T-helper 17 cell (primary cell): ENCODE results near the gene YJU2. TPM values are rescaled to one million over a fixed set of nuclear protein-coding genes. Genes with fewer than 3 reads are reported as not detected.
"Not testable (repeated sequence)": the region's sequence is repeated elsewhere in the genome, so short reads cannot be mapped to it uniquely, and the experiment has no call there.

ENCODE experiments used
- ATAC-seq: fragments of 150-1000 bp; cut with Tn5 transposase; 2 replicates; pipeline ENCODE4 v1.10.0; 2021; ENCODE audit warnings: mild to moderate bottlenecking, moderate library complexity
- DNase-seq, 3 donors: peaks; one replicate each; pipeline versions ENCODE4 v3.0.0 to v3.0.0-alpha.2; 2020 to 2021
- H3K9me3 ChIP-seq: one replicate; pipeline ENCODE4 v1.7.0; 2013; ENCODE audit warnings: low read length, mild to moderate bottlenecking; ENCODE audit not compliant: control insufficient read depth, poor library complexity, severe bottlenecking
- H3K27ac Mint-ChIP-seq: one replicate; pipeline ENCODE4 v1.8.0; 2022; ENCODE audit warnings: mild to moderate bottlenecking, moderate library complexity, mixed read lengths
- H3K27me3 Mint-ChIP-seq: one replicate; pipeline ENCODE4 v1.8.0; 2022; ENCODE audit warnings: mixed read lengths
- H3K36me3 Mint-ChIP-seq: one replicate; pipeline ENCODE4 v1.8.0; 2022; ENCODE audit warnings: low read depth, mixed read lengths
- H3K4me1 Mint-ChIP-seq: one replicate; pipeline ENCODE4 v1.8.0; 2022; ENCODE audit warnings: mild to moderate bottlenecking, mixed read lengths
- H3K4me3 Mint-ChIP-seq: one replicate; pipeline ENCODE4 v1.8.0; 2022; ENCODE audit warnings: mild to moderate bottlenecking, moderate library complexity, mixed read lengths
- total RNA-seq, 4 donors: library from RNA in 2 of 4; stranded (reverse) in 2 of 4; gene quantifications; one replicate each; pipeline ENCODE4 v1.2.3 and lab custom pipeline; 2022 to 2026

The YJU2 gene
- total RNA-seq, 2 donors from 2014 or later = 34.9 to 46.1 TPM

DNA sequence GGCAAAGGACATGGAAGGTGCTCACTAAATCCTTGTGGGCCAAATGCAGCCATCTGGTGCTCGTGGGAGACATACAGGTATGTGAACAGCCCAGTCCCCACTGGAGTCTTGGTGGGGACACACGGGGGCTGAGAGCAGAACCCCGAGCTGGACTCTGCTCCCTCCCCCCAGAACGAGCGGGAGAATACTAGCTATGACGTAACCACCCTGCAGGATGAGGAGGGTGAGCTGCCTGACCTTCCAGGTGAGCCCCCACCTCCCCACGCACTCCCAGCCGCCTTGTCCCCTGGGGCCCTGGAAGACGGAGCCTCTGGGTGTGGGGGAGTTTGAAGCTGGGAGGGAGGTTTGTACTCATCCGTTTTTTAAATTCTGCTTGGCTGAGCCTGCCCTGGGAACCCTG, 31.1 kb upstream of the YJU2 start:
- ATAC-seq (no peak), DNase-seq (no peak)
- Mint-ChIP-seq H3K27ac (no peak overlapping the region), H3K4me3 (no peak overlapping the region), H3K27me3 (no peaks in the 10 kb centered on the region), H3K4me1 (peaks cover 8% of the 10 kb centered on the region), H3K36me3 (no peaks in the 10 kb centered on the region)
- no peaks in the 10 kb centered on the region for H3K9me3 ChIP-seq

DNA sequence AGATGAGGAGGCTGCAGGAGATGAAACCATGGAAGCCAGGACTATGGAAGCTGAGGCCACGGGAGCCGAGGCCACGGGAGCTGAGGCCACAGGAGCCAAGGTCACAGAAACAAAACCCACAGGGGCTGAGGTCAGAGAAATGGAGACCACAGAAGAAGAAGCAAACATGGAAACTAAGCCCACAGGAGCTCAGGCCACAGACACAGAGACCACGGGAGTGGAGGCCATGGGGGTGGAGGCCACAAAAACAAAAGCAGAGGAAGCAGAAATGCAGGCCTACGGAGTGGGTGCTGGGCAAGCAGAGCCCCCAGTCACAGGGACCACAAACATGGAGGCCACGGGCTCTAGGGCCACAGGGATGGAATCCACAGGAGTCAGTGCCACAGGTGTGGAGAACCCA, 30.0 kb upstream of the YJU2 start:
- no peaks in the 10 kb centered on the region for H3K27me3 Mint-ChIP-seq
- DNase-seq (no peak), ATAC-seq (no peak)
- H3K4me1 Mint-ChIP-seq = peaks cover 8% of the 10 kb centered on the region
- H3K9me3 ChIP-seq = no peaks in the 10 kb centered on the region
- H3K4me3 Mint-ChIP-seq = no peak overlapping the region
- H3K27ac Mint-ChIP-seq = peak overlapping the region; percentile 81
- no peaks in the 10 kb centered on the region for H3K36me3 Mint-ChIP-seq

DNA sequence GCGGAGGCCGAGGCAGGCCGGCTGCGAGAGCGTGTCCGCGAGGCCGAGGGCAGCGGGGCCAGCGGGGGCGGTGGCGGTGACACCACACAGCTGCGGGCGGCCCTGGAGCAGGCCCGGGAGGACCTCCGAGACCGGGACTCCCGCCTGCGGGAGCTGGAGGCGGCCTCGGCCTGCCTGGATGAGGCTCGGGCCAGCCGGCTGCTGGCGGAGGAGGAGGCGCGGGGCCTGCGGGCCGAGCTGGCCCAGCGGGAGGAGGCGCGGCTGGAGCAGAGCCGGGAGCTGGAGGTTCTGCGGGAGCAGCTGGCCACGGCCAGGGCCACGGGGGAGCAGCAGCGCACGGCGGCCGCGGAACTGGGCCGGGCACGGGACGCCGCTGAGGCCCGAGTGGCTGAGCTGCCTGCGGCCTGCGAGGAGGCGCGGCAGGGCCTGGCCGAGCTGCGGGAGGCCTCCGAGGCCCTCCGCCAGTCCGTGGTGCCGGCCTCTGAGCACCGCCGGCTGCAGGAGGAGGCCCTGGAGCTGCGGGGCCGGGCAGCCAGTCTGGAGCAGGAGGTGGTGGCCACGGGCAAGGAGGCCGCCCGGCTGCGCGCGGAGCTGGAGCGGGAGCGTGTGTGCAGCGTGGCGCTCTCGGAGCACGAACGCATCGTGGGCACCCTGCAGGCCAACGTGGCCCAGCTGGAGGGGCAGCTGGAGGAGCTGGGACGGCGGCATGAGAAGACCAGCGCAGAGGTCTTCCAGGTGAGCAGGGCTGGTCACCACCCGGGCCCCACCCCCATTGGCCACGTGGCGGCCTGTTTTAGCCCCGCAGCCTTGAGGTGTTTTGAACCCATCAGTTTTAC, 29.2 kb upstream of the YJU2 start:
- no peak for ATAC-seq
- Mint-ChIP-seq H3K4me3 (no peak overlapping the region), H3K4me1 (peaks cover 8% of the 10 kb centered on the region), H3K27ac (no peak overlapping the region), H3K36me3 (no peaks in the 10 kb centered on the region), H3K27me3 (no peaks in the 10 kb centered on the region)
- no peak for DNase-seq
- H3K9me3 ChIP-seq = no peaks in the 10 kb centered on the region

DNA sequence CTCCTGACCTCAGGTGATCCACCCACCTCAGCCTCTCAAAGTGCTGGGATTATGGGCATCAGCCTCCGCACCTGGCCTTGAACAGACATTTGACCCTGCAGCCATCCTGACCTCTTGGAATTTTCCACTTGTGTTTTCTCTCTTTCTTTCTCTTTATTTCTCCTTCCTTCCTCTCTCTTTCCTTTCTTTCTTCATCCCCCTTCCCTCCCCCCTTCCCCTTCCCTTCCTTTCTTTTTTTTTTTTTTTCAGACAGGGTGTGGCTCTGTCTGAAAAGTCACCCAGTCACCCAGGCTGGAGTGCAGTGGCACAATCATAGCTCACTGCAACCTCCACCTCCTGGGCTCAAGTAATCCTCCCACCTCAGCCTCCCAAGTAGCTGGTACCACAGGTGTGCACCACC, 28.4 kb upstream of the YJU2 start:
- H3K4me3 Mint-ChIP-seq, H3K27ac Mint-ChIP-seq, H3K27me3 Mint-ChIP-seq, H3K9me3 ChIP-seq, DNase-seq, H3K4me1 Mint-ChIP-seq, ATAC-seq, H3K36me3 Mint-ChIP-seq: not testable (repeated sequence)

DNA sequence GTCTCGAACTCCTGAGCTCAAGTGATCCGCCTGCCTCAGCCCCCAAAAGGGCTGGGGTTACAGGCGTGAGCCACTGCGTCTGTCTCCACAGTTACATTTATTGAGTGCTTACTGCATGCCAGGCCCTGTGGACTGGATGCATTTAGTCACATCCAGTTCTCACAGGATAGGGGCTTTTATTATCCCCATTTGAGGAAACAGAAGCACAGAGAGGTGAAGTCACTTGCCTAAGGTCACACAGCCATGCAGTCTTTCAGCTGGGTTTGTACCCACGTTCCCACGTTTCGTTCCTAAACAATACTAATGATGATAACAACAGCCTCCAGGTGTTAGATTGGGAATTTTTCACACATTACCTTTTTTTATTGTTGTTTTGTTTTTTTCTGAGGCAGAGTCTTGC, 26.7 kb upstream of the YJU2 start:
- Mint-ChIP-seq H3K27ac (no peak overlapping the region), H3K36me3 (no peaks in the 10 kb centered on the region), H3K27me3 (no peaks in the 10 kb centered on the region)

DNA sequence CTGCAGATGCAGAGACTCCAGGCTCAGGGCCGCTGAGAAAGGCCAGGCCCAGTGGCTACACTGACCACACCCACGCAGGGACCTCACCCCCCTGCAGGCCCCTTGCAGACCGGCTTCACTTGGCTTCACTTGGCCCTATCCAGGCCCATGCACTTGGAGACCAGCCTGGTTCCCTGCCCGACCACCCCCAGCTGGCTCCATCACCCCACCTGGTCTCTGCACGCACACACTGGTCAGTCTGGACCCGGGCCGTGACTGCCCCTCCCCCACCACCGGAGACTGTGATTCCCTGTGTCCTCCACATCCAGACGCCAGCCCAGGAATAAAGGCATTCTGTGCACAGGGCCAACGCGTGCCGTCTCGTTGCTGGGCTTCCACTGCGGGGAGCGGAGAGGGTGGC, 22.4 kb upstream of the YJU2 start:
- no peak overlapping the region for H3K4me3 Mint-ChIP-seq
- no peaks in the 10 kb centered on the region for H3K36me3 Mint-ChIP-seq
- H3K27ac Mint-ChIP-seq = no peak overlapping the region
- DNase-seq (no peak), ATAC-seq (no peak)
- no peaks in the 10 kb centered on the region for H3K27me3 Mint-ChIP-seq
- no peaks in the 10 kb centered on the region for H3K9me3 ChIP-seq
- no peaks in the 10 kb centered on the region for H3K4me1 Mint-ChIP-seq

More for the DNA sequence above, 26.7 kb upstream of the YJU2 start:
- ATAC-seq (no peak), DNase-seq (no peak)
- no peak overlapping the region for H3K4me3 Mint-ChIP-seq
- peaks cover under 1% of the 10 kb centered on the region for H3K4me1 Mint-ChIP-seq
- no peaks in the 10 kb centered on the region for H3K9me3 ChIP-seq

DNA sequence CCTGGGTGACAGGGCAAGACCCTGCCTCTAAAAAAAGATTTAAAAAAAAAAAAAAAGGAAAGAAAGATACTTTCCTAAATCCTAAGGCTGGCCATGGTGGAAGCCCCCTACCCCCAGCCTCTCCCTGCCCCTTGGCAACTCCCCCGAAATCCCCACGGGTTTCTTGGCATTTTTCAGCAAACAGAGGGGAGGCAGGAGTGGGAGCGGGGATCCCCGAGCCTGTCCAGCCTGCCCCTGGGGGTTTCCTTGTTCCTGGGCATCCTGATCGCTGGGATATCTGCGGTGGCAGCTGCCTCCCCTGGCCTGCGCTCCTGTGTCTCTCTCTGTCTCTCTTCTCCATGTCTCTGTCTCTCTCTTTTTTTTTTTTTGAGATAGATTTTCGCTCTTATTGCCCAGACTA, 21.0 kb upstream of the YJU2 start:
- Mint-ChIP-seq H3K4me3 (no peak overlapping the region), H3K27me3 (no peaks in the 10 kb centered on the region), H3K27ac (no peak overlapping the region), H3K4me1 (no peaks in the 10 kb centered on the region), H3K36me3 (no peaks in the 10 kb centered on the region)
- H3K9me3 ChIP-seq = no peaks in the 10 kb centered on the region
- ATAC-seq = no peak
- DNase-seq = no peak

DNA sequence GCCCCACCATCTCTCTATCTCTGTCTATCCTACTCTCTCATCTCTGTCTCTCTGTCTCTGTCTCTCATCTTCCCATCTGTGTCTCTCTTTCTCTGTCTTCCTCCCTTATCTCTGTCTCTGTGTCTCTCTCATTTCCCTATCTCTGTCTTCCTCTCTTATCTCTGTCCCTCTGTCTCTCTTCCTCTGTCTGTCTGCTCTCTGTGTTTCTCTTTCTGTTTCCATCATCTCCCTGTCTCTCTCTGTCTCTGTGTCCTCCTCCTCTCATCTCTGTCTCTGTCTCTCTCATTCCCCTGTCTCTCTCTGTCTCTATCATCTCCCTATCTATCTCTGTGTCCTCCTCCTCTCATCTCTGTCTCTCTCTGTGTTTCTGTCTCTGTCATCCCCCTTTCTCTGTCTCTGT, 19.1 kb upstream of the YJU2 start:
- Mint-ChIP-seq H3K36me3 (no peaks in the 10 kb centered on the region), H3K4me1 (no peaks in the 10 kb centered on the region), H3K27me3 (no peaks in the 10 kb centered on the region), H3K4me3 (no peak overlapping the region), H3K27ac (no peak overlapping the region)
- ATAC-seq (no peak), DNase-seq (no peak)
- H3K9me3 ChIP-seq = no peaks in the 10 kb centered on the region

DNA sequence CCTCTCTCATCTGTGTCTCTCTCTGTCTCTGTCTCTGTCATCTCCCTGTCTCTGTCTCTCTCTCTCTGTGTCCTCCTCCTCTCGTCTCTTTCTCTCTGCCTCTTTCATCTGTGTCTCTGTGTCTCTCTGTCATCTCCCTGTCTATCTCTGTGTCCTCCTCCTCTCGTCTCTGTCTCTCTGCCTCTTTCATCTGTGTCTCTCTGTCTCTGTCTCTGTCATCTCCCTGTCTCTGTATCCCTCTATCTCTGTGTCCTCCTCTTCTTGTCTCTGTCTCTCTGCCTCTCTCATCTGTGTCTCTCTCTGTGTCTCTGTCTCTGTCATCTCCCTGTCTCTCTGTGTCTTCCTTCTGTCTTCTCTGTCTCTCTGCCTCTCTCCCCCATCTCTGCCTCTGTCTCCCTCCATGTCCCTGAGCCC, 18.1 kb upstream of the YJU2 start:
- no peak for ATAC-seq
- H3K27me3 Mint-ChIP-seq = no peaks in the 10 kb centered on the region

DNA sequence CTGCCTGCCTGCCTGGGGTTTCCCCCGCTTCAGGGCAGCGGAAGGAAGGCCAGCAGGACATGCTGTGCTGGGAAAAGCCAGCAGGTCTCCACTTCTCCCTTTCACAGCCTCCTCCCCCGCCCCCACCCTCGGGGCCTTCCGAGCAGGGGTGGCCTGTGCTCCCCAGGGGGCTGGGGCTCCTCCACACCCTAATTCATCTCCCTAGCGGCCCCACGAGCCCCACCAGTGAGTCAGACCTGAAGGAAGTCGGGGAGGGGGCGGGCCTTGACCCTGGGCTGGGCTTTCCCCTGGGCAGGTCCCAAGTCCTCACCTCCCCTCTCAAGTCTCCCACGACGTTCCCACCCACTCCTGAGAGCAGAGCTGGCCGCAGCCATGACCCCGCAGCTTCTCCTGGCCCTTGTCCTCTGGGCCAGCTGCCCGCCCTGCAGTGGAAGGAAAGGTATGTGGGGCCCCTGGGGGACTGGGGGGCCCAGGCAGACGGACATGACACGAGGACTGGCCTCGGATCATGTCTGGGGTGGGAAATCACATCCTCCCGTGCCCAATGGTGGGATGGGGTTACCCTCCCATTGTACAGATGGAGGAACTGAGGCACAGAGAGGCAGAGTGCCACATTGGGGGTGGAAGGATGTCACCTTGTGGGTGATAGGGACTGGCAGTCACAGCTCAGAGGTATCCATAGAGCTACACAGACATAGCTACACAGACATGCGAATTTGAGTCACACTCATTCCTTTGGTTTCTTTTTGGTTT, 17.5 kb upstream of the YJU2 start, which contains the start of gene EBI3:
Gene EBI3, plus strand, starts transcription at position 345 of the 753 bp plus-strand sequence. Its CDS starts 28 bp downstream, at position 373.
- Mint-ChIP-seq H3K27ac (no peak within 1 kb of the TSS), H3K4me3 (no peak within 1 kb of the TSS), H3K27me3 (peaks cover 3% of the 10 kb centered on the region), H3K4me1 (peaks cover 4% of the 10 kb centered on the region), H3K36me3 (no peaks in the 10 kb centered on the region)
- DNase-seq (no peak), ATAC-seq (peak; percentile 64)
- no peaks in the 10 kb centered on the region for H3K9me3 ChIP-seq

More for the DNA sequence above, 18.1 kb upstream of the YJU2 start:
- Mint-ChIP-seq H3K27ac (no peak overlapping the region), H3K4me3 (no peak overlapping the region), H3K36me3 (no peaks in the 10 kb centered on the region), H3K4me1 (peaks cover 4% of the 10 kb centered on the region)
- no peak for DNase-seq
- H3K9me3 ChIP-seq = no peaks in the 10 kb centered on the region

DNA sequence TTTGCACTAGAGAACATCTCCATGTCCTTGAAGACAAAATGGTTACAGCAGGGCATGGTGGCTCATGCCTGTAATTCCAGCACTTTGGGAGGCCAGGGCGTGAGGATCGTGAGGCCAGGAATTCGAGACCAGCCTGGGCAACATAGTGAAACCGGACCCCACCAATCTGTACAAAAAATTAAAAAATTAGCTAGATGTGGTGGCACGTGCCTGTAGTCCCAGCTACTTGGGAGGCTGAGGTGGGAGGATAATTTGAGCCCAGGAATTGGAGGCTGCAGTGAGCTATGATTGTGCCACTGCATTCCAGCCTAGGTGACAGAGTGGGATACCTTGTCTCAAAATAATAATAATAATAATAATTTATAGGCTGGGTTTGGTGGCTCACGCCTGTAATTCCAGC, 16.6 kb upstream of the YJU2 start:
- H3K36me3 Mint-ChIP-seq, H3K27ac Mint-ChIP-seq: not testable (repeated sequence)

DNA sequence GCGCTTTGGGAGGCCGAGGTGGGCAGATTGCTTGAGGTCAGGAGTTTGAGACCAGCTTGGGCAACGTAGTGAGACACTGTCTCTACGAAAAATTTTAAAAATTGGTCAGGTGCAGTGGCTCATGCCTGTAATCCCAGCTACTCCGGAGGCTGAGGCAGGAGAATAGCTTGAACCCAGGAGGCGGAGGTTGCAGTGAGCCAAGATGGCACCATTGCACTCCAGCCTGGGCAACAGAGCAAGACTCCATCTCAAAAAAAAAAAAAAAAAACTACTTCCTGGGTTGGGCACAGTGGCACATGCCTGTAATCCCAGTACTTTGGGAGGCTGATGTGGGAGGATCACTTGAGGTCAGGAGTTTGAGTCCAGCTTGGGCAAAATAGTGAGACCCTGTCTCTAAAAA, 15.4 kb upstream of the YJU2 start:
- H3K4me3 Mint-ChIP-seq, DNase-seq, H3K36me3 Mint-ChIP-seq, H3K4me1 Mint-ChIP-seq, H3K9me3 ChIP-seq, H3K27me3 Mint-ChIP-seq, ATAC-seq, H3K27ac Mint-ChIP-seq: not testable (repeated sequence)

More for the DNA sequence above, 16.6 kb upstream of the YJU2 start:
- not testable (repeated sequence) for H3K9me3 ChIP-seq, H3K4me3 Mint-ChIP-seq, H3K4me1 Mint-ChIP-seq, DNase-seq, ATAC-seq, H3K27me3 Mint-ChIP-seq

DNA sequence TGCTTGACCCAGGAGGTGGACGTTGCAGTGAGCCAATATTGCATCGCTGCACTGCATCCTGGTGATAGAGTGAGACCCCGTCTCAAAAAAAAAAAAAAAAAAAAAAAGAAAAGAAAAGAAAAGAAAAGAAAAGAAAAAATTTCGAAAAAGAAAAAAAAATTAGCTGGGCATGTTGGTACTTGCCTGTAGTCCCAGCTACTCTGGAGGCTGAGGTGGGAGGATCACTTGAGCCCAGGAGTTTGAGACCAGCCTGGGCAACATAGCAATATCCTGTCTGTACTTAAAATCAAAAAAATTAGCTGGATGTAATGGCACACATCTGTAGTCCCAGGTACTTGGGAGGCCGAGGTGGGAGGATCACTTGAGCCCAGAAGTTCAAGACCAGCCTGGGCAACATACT, 14.7 kb upstream of the YJU2 start:
- ATAC-seq = not testable (repeated sequence)

More for the DNA sequence above, 14.7 kb upstream of the YJU2 start:
- H3K9me3 ChIP-seq, DNase-seq, H3K27ac Mint-ChIP-seq, H3K36me3 Mint-ChIP-seq, H3K4me1 Mint-ChIP-seq, H3K4me3 Mint-ChIP-seq: not testable (repeated sequence)
- H3K27me3 Mint-ChIP-seq = peaks cover 11% of the 10 kb centered on the region
